ENCODE results near the gene UCN2.

DNA sequence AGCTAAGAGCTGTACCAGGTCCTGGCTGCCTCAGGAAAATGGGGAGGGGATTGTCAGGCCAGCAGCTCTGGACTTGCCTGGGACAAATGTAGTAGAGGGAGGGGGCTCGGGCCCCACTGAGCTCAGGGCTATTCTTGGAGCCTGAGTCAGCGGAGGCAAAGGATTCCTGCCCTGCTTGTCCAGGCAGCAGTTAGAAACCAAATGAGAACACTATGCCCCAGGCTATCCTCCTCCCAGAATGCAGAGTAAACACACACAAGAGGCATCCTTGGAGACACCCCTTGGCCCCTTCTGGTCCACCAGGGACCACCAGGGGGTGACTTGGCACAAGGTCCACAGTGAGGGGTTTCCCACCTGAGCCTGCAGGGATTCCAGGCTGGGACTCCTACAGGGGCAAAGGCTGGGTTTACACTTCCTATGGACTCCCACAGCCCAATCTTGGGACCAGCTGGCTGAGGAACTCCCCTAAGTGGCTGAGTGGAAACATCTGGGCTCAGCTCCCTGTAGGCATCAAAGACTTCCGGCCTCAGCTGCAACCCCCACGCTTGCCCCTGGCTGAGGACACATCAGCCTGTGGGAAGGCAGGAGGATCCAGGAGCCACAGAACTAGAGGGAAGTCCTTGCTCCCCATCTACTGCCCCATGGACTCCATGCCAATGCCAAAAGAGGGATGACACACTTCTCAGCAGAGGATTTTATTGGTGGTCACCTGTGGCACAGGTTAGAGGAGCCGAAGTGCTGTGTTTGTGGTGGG lies 34.9 kb upstream of the UCN2 start:
- TF ChIP-seq CBFB (CRISPR knock-in tag; IDR thresholded peaks at IDR 0.05; ENCODE audit: low read depth) (no peak), FOXJ3 (CRISPR knock-in tag; IDR thresholded peaks at IDR 0.05; ENCODE audit: borderline replicate concordance) (no peak), MXD4 (CRISPR knock-in tag; IDR thresholded peaks at IDR 0.05; ENCODE audit: borderline replicate concordance) (no peak), TCF7 (CRISPR knock-in tag; IDR thresholded peaks at IDR 0.05; ENCODE audit: low read depth) (no peak), ELF4 (CRISPR knock-in tag; IDR thresholded peaks at IDR 0.05; ENCODE audit: low read depth) (no peak)
- TF ChIP-seq, protein P1, sequence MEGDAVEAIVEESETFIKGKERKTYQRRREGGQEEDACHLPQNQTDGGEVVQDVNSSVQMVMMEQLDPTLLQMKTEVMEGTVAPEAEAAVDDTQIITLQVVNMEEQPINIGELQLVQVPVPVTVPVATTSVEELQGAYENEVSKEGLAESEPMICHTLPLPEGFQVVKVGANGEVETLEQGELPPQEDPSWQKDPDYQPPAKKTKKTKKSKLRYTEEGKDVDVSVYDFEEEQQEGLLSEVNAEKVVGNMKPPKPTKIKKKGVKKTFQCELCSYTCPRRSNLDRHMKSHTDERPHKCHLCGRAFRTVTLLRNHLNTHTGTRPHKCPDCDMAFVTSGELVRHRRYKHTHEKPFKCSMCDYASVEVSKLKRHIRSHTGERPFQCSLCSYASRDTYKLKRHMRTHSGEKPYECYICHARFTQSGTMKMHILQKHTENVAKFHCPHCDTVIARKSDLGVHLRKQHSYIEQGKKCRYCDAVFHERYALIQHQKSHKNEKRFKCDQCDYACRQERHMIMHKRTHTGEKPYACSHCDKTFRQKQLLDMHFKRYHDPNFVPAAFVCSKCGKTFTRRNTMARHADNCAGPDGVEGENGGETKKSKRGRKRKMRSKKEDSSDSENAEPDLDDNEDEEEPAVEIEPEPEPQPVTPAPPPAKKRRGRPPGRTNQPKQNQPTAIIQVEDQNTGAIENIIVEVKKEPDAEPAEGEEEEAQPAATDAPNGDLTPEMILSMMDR (IDR thresholded peaks at IDR 0.05), result no peak
- TF ChIP-seq, protein P2, sequence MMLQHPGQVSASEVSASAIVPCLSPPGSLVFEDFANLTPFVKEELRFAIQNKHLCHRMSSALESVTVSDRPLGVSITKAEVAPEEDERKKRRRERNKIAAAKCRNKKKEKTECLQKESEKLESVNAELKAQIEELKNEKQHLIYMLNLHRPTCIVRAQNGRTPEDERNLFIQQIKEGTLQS (CRISPR knock-in tag; conservative IDR thresholded peaks at IDR 0.05), result no peak
- TF ChIP-seq, protein P3, sequence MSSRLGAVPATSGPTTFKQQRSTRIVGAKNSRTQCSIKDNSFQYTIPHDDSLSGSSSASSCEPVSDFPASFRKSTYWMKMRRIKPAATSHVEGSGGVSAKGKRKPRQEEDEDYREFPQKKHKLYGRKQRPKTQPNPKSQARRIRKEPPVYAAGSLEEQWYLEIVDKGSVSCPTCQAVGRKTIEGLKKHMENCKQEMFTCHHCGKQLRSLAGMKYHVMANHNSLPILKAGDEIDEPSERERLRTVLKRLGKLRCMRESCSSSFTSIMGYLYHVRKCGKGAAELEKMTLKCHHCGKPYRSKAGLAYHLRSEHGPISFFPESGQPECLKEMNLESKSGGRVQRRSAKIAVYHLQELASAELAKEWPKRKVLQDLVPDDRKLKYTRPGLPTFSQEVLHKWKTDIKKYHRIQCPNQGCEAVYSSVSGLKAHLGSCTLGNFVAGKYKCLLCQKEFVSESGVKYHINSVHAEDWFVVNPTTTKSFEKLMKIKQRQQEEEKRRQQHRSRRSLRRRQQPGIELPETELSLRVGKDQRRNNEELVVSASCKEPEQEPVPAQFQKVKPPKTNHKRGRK (CRISPR knock-in tag; IDR thresholded peaks at IDR 0.05; ENCODE audit: borderline replicate concordance), result no peak
- TF ChIP-seq, protein P4, sequence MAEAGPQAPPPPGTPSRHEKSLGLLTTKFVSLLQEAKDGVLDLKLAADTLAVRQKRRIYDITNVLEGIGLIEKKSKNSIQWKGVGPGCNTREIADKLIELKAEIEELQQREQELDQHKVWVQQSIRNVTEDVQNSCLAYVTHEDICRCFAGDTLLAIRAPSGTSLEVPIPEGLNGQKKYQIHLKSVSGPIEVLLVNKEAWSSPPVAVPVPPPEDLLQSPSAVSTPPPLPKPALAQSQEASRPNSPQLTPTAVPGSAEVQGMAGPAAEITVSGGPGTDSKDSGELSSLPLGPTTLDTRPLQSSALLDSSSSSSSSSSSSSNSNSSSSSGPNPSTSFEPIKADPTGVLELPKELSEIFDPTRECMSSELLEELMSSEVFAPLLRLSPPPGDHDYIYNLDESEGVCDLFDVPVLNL (CRISPR knock-in tag; IDR thresholded peaks at IDR 0.05; ENCODE audit: borderline replicate concordance, low read depth), result no peak
